TTC549 (cell line): Measurements from ENCODE around the gene GJA5.

Experiments used
- FAIRE-seq: peaks from 2 replicates; lab custom pipeline; 2012; peaks lifted over from hg19 to GRCh38; lab: Jason Lieb, UNC

Gene GJA5

GRCh38 chr1:147760481-147761260, at the start of gene GJA5:
TSS of gene GJA5 (minus strand) at chr1:147760602. CDS start at chr1:147759238, 1,364 bp downstream.
- no peak for FAIRE-seq

- no peak for FAIRE-seq
Observed at GRCh38 chr1:147809236-147809635, 48.8 kb upstream of the GJA5 start.

- FAIRE-seq = no peak
Observed at GRCh38 chr1:147808025-147808424, 47.6 kb upstream of the GJA5 start.

- no peak for FAIRE-seq
Observed at GRCh38 chr1:147807405-147807804, 47.0 kb upstream of the GJA5 start.

- FAIRE-seq = no peak
Observed at GRCh38 chr1:147804942-147805723, 44.7 kb upstream of the GJA5 start.

- no peak for FAIRE-seq
Observed at GRCh38 chr1:147800804-147801203, 40.4 kb upstream of the GJA5 start.

- no peak for FAIRE-seq
Observed at GRCh38 chr1:147798731-147799130, 38.3 kb upstream of the GJA5 start.

- FAIRE-seq = no peak
Observed at GRCh38 chr1:147794570-147794969, 34.2 kb upstream of the GJA5 start.

- FAIRE-seq = no peak
Observed at GRCh38 chr1:147791876-147792275, 31.5 kb upstream of the GJA5 start.

GRCh38 chr1:147787765-147788164, 27.4 kb upstream of the GJA5 start:
- FAIRE-seq = no peak

GRCh38 chr1:147786536-147786935, 26.1 kb upstream of the GJA5 start:
- no peak for FAIRE-seq

GRCh38 chr1:147785794-147786506, 25.5 kb upstream of the GJA5 start:
- FAIRE-seq = no peak

GRCh38 chr1:147784941-147785340, 24.5 kb upstream of the GJA5 start:
- no peak for FAIRE-seq

GRCh38 chr1:147781056-147781471, 20.7 kb upstream of the GJA5 start:
- no peak for FAIRE-seq

GRCh38 chr1:147777694-147778093, 17.3 kb upstream of the GJA5 start:
- FAIRE-seq = no peak

GRCh38 chr1:147773215-147773715, 12.9 kb upstream of the GJA5 start:
- FAIRE-seq = no peak

GRCh38 chr1:147772570-147772969, 12.2 kb upstream of the GJA5 start:
- FAIRE-seq = no peak

GRCh38 chr1:147771226-147772125, 11.1 kb upstream of the GJA5 start:
- FAIRE-seq = no peak

- FAIRE-seq = no peak
Observed at GRCh38 chr1:147769106-147769505, 8.7 kb upstream of the GJA5 start.

- no peak for FAIRE-seq
Observed at GRCh38 chr1:147768582-147768981, 8.2 kb upstream of the GJA5 start.

GRCh38 chr1:147768101-147768500, 7.7 kb upstream of the GJA5 start:
- no peak for FAIRE-seq
